Vagina (tissue), 2 donors: ENCODE data around the gene BMPR1B.

Experiments
- POLR2A ChIP-seq, 2 donors: fragments of 450-650 bp; IDR thresholded peaks; one replicate each; pipeline ENCODE4 v1.6.1; 2017; ENCODE audit warnings: antibody characterized with exemption in 2 of 2, mild to moderate bottlenecking in 2 of 2, moderate library complexity in 2 of 2
- TF ChIP-seq, protein P1 (sequence below), 3 experiments: fragments of 450-650 bp in 2 of 3; fragments of 200-600 bp in 1 of 3; sonication (generic) in 1 of 3; IDR thresholded peaks; one replicate each; pipeline ENCODE4 v1.5.1; 2017 to 2019; ENCODE audit warnings: antibody characterized with exemption in 3 of 3, mild to moderate bottlenecking in 2 of 3, moderate library complexity in 2 of 3

GRCh38 chr4:94848326-94848725 lies 90.6 kb downstream of the BMPR1B start:
- TF ChIP-seq POLR2A (IDR thresholded peaks at IDR 0.05): no peak
- TF ChIP-seq, protein P1, sequence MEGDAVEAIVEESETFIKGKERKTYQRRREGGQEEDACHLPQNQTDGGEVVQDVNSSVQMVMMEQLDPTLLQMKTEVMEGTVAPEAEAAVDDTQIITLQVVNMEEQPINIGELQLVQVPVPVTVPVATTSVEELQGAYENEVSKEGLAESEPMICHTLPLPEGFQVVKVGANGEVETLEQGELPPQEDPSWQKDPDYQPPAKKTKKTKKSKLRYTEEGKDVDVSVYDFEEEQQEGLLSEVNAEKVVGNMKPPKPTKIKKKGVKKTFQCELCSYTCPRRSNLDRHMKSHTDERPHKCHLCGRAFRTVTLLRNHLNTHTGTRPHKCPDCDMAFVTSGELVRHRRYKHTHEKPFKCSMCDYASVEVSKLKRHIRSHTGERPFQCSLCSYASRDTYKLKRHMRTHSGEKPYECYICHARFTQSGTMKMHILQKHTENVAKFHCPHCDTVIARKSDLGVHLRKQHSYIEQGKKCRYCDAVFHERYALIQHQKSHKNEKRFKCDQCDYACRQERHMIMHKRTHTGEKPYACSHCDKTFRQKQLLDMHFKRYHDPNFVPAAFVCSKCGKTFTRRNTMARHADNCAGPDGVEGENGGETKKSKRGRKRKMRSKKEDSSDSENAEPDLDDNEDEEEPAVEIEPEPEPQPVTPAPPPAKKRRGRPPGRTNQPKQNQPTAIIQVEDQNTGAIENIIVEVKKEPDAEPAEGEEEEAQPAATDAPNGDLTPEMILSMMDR (IDR thresholded peaks at IDR 0.05): no peak
